Dedifferentiated amniotic fluid mesenchymal stem cell (primary cell): Measurements from ENCODE around the gene LRRC7.

Source experiments
- DNase-seq: peaks from one replicate; pipeline ENCODE4 v3.0.0-alpha.2; 2016; ENCODE audit errors: extremely low spot score

Gene LRRC7

GRCh38 chr1:69766431-69767180 is 198.9 kb downstream of the LRRC7 start:
- DNase-seq, result no peak

GRCh38 chr1:69776555-69776954 is 208.8 kb downstream of the LRRC7 start:
- DNase-seq, result no peak

GRCh38 chr1:69777423-69777822 is 209.7 kb downstream of the LRRC7 start:
- DNase-seq, result no peak

GRCh38 chr1:69777971-69778370 is 210.2 kb downstream of the LRRC7 start:
- no peak for DNase-seq

GRCh38 chr1:69787151-69787550 is 219.4 kb downstream of the LRRC7 start:
- DNase-seq, result no peak

GRCh38 chr1:69791311-69791710 is 223.6 kb downstream of the LRRC7 start:
- DNase-seq, result no peak

- DNase-seq, result no peak
Observed at GRCh38 chr1:69794831-69795230, 227.1 kb downstream of the LRRC7 start.

- no peak for DNase-seq
Observed at GRCh38 chr1:69814926-69815325, 247.2 kb downstream of the LRRC7 start.

GRCh38 chr1:69824932-69825331 is 257.2 kb downstream of the LRRC7 start:
- no peak for DNase-seq

GRCh38 chr1:69827732-69828131 is 260.0 kb downstream of the LRRC7 start:
- no peak for DNase-seq

GRCh38 chr1:69833536-69833935 is 265.8 kb downstream of the LRRC7 start:
- no peak for DNase-seq

- no peak for DNase-seq
Observed at GRCh38 chr1:69834336-69834735, 266.6 kb downstream of the LRRC7 start.

- no peak for DNase-seq
Observed at GRCh38 chr1:69835955-69836354, 268.2 kb downstream of the LRRC7 start.

- DNase-seq, result peak; percentile 26
Observed at GRCh38 chr1:69836971-69837636, 269.4 kb downstream of the LRRC7 start.

GRCh38 chr1:69842326-69842725 is 274.6 kb downstream of the LRRC7 start:
- DNase-seq, result no peak

GRCh38 chr1:69845655-69846054 is 277.9 kb downstream of the LRRC7 start:
- DNase-seq, result no peak

GRCh38 chr1:69846267-69846666 is 278.5 kb downstream of the LRRC7 start:
- no peak for DNase-seq

GRCh38 chr1:69847670-69848069 is 279.9 kb downstream of the LRRC7 start:
- no peak for DNase-seq

GRCh38 chr1:69852151-69852550 is 284.4 kb downstream of the LRRC7 start:
- DNase-seq, result no peak

GRCh38 chr1:69852706-69853105 is 285.0 kb downstream of the LRRC7 start:
- DNase-seq, result no peak

GRCh38 chr1:69858534-69858933 is 290.8 kb downstream of the LRRC7 start:
- DNase-seq, result no peak

GRCh38 chr1:69861641-69862040 is 293.9 kb downstream of the LRRC7 start:
- DNase-seq, result no peak

GRCh38 chr1:69862906-69863305 is 295.2 kb downstream of the LRRC7 start:
- no peak for DNase-seq

GRCh38 chr1:69863704-69864103 is 296.0 kb downstream of the LRRC7 start:
- DNase-seq, result no peak
